Osteoblast (primary cell): ENCODE results near the gene ROCK2. TPM values are rescaled to one million over a fixed set of nuclear protein-coding genes. Genes with fewer than 3 reads are reported as not detected.

Experiments
- DNase-seq: peaks from one replicate; pipeline ENCODE4 v3.0.0; 2011; ENCODE audit warnings: low spot score, mixed read lengths; ENCODE audit not compliant: insufficient read length; ENCODE audit errors: missing footprints
- H2AFZ ChIP-seq: 2 replicates; pipeline ENCODE4 v1.6.0; 2011; ENCODE audit warnings: mild to moderate bottlenecking, low read length
- H3K27ac ChIP-seq: 2 replicates; pipeline ENCODE4 v1.5.1; 2011; ENCODE audit warnings: mild to moderate bottlenecking, low read depth, low read length, moderate library complexity
- H3K27me3 ChIP-seq: 2 replicates; pipeline ENCODE4 v1.6.0; 2012; ENCODE audit warnings: mild to moderate bottlenecking, control low read depth, inconsistent platforms, low read length, moderate library complexity; ENCODE audit not compliant: insufficient read depth
- H3K36me3 ChIP-seq: 2 replicates; pipeline ENCODE4 v1.5.1; 2011; ENCODE audit warnings: mild to moderate bottlenecking, low read length, control low read depth, moderate library complexity; ENCODE audit not compliant: insufficient read depth
- H3K4me1 ChIP-seq: 2 replicates; pipeline ENCODE4 v1.5.1; 2011; ENCODE audit warnings: mild to moderate bottlenecking, low read length, control low read depth, moderate library complexity; ENCODE audit not compliant: insufficient read depth
- H3K4me2 ChIP-seq: 2 replicates; pipeline ENCODE4 v1.6.0; 2011; ENCODE audit warnings: mild to moderate bottlenecking, low read length; ENCODE audit not compliant: insufficient read depth
- H3K4me3 ChIP-seq: fragments of 200-600 bp; sonication (generic); 3 replicates; pipeline ENCODE4 v1.5.1; 2012; ENCODE audit warnings: mild to moderate bottlenecking, low read length, inconsistent platforms; ENCODE audit not compliant: insufficient read depth
- H3K79me2 ChIP-seq: 2 replicates; pipeline ENCODE4 v1.6.0; 2012; ENCODE audit warnings: mild to moderate bottlenecking, low read length, control low read depth, inconsistent platforms; ENCODE audit not compliant: insufficient read depth
- H3K9me3 ChIP-seq: 2 replicates; pipeline ENCODE4 v1.5.1; 2011; ENCODE audit warnings: low read depth, low read length, control low read depth
- H4K20me1 ChIP-seq: 2 replicates; pipeline ENCODE4 v1.6.0; 2012; ENCODE audit warnings: mild to moderate bottlenecking, low read length, control low read depth; ENCODE audit not compliant: insufficient read depth
- CTCF ChIP-seq: IDR thresholded peaks from 2 replicates; pipeline ENCODE4 v1.5.1; 2011; ENCODE audit warnings: mild to moderate bottlenecking, low read depth, low read length, moderate library complexity; ENCODE audit errors: extremely low read depth
- total RNA-seq: library from RNA; depleted of rRNA; stranded (reverse); fragments of >200 nt; gene quantifications from 2 replicates; pipeline ENCODE4 v1.2.3, GENCODE V29; 2012

Gene ROCK2
- total RNA-seq, 1 donor: 59.7 TPM

GRCh38 chr2:11161747-11162146 lies 182.7 kb downstream of the ROCK2 start:
- H4K20me1 ChIP-seq: peaks cover 3% of the 10 kb centered on the region
- no peaks in the 10 kb centered on the region for H3K27me3 ChIP-seq
- no peaks in the 10 kb centered on the region for H3K4me1 ChIP-seq
- no peaks in the 10 kb centered on the region for H3K79me2 ChIP-seq
- H3K9me3 ChIP-seq: no peaks in the 10 kb centered on the region
- no peak overlapping the region for H2AFZ ChIP-seq
- no peaks in the 10 kb centered on the region for H3K36me3 ChIP-seq
- TF ChIP-seq CTCF: no peak
- DNase-seq: no peak
- no peak overlapping the region for H3K27ac ChIP-seq
- H3K4me3 ChIP-seq: no peak overlapping the region
- no peak overlapping the region for H3K4me2 ChIP-seq

DNA sequence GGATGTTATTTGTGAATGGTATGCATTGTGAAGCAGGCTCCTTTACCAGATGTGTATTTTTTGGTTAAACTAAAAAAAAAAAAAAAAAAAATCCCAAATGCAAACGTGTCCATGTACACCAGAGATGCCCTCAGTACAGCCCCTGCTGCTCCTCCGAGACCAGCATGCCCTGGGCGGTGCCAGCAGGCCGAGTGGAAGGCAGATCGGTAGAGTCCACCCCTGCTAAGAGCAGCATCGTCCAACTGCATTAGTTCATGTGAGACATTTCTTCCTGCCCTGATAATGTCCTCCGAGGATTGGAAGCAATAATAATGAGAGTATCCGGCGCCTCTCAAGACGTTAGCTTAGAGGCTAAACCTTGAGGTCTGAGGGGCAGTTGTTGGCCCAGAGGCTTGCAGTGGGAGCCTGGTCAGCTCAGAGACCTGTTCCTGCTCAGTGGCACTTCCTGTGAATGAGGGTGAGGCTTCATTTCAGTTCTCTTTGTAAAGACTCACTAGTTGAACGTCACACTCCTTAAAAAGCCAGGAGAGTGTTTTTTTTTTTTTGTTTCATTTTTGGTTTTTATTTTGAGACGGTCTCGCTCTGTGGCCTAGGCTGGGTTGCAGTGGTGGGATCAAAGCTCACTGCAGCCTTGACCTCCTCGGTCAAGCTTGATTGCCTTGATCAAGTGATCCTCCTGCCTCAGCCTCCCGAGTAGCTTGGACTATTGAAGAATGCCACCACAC lies 183.5 kb downstream of the ROCK2 start:
- no peak for TF ChIP-seq CTCF
- Histone ChIP-seq H3K36me3 (no peaks in the 10 kb centered on the region), H3K27me3 (no peaks in the 10 kb centered on the region), H3K27ac (no peak overlapping the region), H3K4me1 (peaks cover 2% of the 10 kb centered on the region), H3K4me3 (no peak overlapping the region), H3K79me2 (peaks cover 2% of the 10 kb centered on the region), H2AFZ (no peak overlapping the region), H3K4me2 (no peak overlapping the region), H3K9me3 (no peaks in the 10 kb centered on the region), H4K20me1 (peaks cover 5% of the 10 kb centered on the region)
- DNase-seq: peak; percentile 65

DNA sequence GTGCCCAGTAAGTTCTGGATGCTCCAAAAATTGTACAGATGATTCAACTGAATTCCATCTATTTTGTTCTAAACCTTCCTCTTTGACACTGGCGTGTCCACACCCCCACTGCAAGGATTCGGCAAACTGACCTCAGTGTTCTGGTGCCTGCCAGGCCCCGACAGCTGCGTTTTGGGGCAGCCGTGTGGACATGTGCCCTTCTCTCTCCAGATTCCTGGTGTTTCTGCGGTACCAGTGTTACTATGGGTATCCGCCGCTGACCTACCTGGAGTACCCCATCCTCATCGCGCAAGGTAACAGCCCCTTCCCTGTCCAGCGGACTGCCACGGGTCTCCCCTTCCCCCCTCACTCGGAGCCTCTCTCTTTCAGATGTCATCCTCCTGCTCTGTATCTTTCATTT lies 184.2 kb downstream of the ROCK2 start:
- Histone ChIP-seq H4K20me1 (peaks cover 7% of the 10 kb centered on the region), H3K36me3 (no peaks in the 10 kb centered on the region), H3K27ac (no peak overlapping the region), H3K79me2 (peaks cover 4% of the 10 kb centered on the region), H3K27me3 (no peaks in the 10 kb centered on the region), H3K9me3 (no peaks in the 10 kb centered on the region), H2AFZ (no peak overlapping the region), H3K4me3 (no peak overlapping the region), H3K4me1 (peaks cover 5% of the 10 kb centered on the region), H3K4me2 (no peak overlapping the region)
- TF ChIP-seq CTCF: no peak
- peak; percentile 81 for DNase-seq

DNA sequence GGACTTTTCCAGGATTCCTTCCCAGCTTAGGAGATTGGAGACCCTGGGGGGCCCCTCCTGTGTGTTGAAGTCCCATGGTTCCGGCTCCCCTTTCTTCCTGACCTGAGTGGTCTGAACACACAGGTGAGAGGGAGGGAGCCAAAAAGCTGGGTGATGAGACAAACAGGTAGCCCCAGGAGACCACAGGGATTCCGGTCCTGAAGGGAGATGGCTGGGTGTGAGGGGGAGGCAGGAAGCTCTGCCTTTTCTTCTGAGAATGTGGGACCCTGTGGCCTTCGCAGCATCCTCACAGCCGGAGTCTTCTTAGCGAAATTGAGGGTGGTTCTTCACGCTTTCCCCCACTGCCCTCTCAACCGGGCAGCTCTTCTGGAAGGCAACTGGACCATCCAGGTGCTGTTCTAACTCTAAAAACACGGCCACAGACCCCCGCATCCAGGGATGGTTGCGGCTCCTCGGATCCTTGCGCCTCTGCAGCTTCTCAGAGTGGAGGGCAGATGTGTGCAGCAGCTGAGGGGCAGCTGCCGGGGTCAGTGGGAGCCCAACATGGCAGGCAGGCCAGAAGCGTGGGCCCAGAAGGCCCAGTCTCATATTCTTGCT lies 184.8 kb downstream of the ROCK2 start:
- no peak for TF ChIP-seq CTCF
- Histone ChIP-seq H3K4me3 (no peak overlapping the region), H2AFZ (no peak overlapping the region), H4K20me1 (peaks cover 7% of the 10 kb centered on the region), H3K79me2 (peaks cover 4% of the 10 kb centered on the region), H3K9me3 (no peaks in the 10 kb centered on the region), H3K27me3 (no peaks in the 10 kb centered on the region), H3K27ac (no peak overlapping the region), H3K4me2 (no peak overlapping the region), H3K36me3 (no peaks in the 10 kb centered on the region), H3K4me1 (peaks cover 6% of the 10 kb centered on the region)
- DNase-seq: peak; percentile 39
